CD4-positive, alpha-beta T cell treated with Interleukin-6 at 100 ng/mL for 8 hours (primary cell): ENCODE data around the gene LRP6.

Experiments
- DNase-seq: peaks from one replicate; pipeline ENCODE4 v3.0.0-alpha.2; 2020; ENCODE audit warnings: mixed read lengths, low spot score

The LRP6 gene

GRCh38 chr12:12072064-12072760 lies 194.6 kb downstream of the LRP6 start:
- DNase-seq, result peak; percentile 34

- DNase-seq, result peak; percentile 6
These were observed 195.9 kb downstream of the LRP6 start, which contains the start of gene BCL2L14 for GRCh38 chr12:12070674-12071656. BCL2L14 (plus strand) TSS chr12:12070939; CDS start chr12:12079306, 8,367 bp downstream.

DNA sequence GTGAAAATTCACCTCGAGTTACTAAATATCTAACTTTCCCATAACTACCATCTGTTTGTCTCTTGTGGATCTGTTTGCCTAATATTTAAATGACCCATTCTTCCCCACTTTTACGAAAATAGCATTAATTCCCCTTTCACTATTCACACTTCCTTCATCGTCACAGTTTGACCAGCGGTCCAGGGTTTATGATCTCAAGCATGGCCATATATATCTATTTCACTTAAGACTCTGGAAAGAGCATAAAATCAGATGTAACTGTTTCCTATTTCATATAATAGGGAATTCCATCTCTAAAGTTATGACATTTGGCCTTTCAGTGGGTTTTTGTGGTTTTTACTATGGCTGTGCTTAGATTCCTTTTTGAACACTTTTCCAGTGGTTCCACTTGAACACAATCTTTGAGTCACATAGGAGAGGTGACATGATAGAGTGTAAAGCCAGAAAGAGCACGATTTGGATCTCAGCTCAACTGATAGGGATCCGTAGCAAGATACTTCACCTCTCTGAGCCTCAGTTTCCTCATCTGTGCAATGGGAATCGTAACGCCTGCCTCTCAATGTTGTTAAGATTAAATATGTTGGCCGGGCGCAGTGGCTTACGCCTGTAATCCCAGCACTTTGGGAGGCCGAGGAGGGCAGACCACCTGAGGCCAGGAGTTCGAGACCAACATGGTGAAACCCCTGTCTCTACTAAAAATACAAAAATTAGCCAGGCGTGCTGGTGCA lies 196.9 kb downstream of the LRP6 start:
- DNase-seq, result no peak

DNA sequence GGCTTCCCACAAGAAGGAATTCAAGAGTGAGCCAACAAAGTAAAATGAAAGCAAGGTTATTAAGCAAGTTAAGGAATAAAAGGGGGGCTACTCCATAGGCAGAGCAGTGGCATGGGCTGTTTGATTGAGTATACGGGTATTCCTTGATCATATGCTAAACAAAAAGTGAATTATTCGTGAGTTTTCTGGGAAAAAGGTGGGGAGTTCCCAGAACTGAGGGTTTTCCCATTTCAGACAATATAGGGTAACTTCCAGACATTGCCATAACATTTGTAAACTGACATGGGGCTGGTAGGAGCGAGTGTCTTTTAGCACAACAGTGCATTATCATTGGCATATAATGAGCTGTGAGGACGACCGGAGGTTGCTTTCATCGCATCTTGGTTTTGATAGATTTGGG lies 198.1 kb downstream of the LRP6 start:
- DNase-seq, result no peak
